Kasumi-1 (cell line): ENCODE measurements around the gene KLK6.

Experiments
- DNase-seq, 2 experiments: peaks; one replicate each; lab custom pipeline; 2025; lab: John Stamatoyannopoulos, UW

Gene KLK6

DNA sequence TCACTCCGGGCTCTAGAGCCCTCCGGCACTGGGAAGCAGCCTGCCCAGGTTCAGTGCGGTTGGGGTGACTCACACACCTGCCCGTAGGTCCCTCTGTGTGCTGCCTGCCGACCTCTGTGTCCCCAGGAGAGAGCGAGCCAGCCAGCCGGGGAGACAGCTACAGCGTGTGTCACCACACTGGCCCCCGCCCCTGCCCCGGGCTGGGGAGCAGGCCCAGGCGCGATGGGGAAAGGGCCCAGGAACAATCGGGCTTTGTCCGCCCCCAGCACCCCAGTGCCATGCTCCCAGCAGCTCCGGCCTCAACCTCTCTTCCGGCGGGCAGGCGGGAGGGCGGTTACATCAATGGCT, at the start of gene KLK6:
Gene KLK6 (minus strand): TSS at position 179 of the 348 bp plus-strand sequence. CDS start 1,487 bp downstream, outside the sequence.
- no peak for DNase-seq

DNA sequence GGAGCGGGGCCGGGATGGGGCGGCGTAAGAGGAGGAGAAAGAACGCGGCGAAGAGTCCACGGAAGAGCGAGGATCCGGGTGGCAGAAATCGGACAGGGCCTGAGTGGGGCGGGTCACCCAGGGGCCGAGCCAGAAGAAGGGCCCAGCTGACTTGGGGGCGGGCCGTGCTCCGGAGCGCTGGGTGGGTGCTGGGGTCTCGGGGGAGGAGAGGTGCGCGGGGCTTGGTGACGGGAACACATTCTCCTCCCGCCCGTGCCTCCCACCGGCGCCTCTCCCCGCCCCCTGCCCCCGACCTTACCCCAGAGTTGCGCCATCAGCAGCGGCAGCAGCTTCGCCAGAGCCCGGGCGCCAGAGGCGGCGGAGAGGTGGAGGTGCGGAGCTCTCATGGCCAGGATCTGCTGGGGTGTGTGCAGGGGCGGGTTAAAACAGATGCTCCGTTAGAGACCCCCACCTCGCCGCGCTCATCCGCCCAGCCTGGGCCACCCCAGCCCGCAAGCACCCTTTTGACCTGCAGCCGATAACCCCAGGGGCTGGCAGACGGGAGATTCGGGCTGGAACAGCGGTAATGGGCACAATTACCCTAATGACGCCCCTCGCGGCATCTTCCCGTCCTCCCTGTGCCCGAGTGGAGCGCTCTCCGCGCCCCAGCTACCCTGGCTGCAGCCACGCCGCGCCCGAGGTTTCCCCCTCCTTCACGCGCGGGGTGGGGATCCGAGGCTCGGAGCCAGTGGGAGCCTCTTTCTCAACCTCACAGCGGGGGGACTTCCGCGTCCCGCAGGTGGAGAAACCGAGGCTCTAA, 49.6 kb upstream of the KLK6 start:
- no peak for DNase-seq

DNA sequence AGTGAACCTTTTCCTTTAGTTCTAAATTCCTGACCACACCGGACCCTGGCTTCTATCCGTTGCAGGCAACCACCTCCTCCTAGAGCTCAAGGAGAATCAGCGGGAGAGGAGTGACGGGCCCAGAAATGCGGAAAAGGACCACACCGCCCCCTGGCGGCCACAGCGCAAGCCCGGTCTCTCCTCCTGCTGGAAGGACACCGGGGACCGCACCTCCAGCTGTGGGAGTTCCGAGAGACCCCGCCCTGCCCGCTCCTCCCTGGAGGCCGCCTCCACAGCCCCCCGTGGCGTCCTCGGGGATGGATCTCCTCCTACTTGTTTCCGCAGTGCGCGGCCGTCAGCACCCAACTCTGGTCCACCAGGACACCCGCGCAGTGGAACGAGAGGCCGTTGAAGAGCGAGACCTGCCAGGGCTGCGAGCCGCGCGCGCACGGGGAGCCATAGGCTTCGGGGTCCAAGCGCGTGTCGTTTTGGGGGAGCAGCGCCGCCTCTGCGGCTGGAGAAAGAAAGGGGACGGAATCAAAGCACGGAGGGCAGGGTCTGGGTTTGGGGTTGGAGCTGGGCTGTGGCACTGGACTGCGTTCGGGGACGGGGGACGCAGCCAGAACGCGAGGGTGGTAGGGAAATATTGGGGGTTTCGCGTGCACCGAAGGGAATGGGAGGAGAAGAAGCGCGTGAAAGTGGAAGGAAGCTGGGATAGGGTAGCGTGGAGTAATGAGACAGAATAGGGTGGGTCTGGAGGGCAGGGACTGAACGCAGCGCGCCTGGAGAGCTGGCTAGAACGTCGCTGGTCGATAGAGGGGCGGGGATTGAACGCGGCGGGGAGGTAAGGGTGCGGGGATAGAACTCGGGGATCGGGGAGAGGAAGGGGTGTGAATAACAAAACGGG, 47.6 kb upstream of the KLK6 start:
- peak; percentile 35 to 43 for DNase-seq

DNA sequence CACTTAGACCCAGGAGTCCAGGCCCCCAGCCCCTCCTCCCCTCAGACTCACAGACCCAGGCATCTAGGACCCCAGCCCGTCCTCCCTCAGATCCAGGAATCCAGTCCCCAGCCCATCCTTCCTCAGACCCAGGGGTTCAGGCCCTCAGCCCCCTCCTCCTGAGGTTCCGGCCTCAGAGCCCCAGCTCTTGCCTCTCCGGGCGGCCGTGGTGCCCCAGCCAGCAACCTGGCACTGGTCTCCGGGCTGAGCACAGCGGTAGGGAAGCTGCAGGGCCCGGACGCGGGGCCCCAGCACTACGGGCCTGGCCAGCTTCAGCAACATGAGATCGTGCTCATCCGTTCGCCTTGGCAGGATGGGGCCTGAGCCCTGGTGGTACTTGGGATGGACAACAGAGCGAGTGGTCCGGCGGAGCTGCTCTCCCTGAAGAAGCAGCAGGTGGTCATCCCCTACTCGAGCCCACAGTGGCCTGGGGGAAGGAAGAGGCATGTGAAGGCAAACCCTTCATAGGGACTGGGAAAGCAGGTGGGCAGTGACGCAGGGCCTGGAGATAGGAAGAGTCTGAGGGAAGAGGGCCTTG, 46.4 kb upstream of the KLK6 start:
- DNase-seq, result no peak

DNA sequence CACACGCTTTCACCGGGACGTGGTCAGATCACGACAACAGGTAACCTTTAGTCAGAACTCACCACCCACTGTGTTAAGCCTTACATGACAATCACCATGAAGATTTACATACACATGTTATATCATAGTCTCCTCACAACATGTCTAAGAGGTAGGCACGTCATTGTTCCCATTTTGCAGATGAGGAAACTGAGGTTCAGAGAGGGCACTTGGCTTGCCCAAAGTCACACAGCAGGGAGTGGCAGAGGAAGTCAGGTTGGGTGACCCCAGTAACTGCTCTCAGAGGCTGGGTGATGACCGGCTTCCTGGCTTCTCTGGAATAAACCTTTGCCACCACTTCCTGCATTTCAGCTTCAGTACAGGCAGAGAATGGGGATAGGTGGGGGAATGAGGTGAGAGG, 44.9 kb upstream of the KLK6 start:
- DNase-seq, result no peak

DNA sequence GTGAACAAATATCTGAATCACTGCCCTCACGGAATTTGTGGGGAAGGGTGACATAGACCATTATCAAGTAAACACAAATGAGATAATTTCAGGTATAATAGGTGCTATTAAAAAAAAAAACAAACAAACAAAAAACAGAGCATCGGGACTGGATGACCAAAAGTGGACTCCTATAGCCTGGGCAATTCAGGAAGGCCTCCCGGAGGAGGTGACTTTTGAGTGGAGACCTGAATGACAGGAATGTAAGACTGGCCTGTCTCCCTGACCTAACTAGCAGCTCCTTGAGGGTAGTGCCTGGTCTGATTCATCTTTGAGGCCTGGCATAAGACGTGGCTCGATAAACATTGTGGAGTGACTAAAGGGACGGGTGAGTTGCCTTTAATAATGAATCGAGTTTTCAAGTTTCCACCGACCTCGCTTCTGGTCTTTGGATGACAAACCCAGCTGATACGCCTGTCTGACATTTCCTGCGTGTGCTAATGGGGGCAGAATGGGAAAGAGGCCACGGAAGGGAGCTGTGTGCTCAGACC, 43.3 kb upstream of the KLK6 start:
- DNase-seq, result no peak

DNA sequence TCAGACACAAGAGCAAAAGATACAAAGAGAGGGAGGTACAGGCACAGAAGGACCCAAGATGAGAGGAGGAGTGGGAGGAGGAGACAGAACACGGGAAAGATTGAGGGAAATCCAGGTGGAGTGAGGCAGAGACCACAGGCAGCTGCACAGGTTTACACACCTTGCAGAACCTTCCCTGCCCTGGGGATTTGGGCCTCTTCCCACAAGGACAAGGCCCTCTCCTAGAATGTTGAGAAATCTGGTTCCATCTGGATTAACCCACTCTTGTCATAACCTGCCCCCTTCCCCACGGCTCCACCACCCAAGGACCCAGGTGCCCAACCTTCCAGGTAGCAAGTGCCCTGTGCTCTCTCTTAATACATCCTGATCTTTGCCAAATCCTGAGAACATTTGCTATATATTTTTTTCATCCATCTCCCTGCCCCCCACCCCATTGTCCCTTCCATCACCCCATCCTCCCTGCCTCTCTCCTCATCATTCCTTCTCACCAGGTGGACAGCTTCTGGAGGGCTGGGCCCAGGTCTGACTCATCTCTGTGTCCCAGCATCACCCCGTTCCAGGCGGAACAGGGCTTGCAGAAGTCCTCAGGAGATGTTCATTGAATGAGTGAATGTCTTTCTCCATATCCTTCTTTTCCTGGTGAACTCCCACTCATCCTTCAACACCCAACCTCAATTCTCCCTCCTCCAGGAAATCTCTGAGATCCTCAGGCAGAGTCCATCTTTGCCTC, 40.8 kb upstream of the KLK6 start:
- DNase-seq, result no peak

DNA sequence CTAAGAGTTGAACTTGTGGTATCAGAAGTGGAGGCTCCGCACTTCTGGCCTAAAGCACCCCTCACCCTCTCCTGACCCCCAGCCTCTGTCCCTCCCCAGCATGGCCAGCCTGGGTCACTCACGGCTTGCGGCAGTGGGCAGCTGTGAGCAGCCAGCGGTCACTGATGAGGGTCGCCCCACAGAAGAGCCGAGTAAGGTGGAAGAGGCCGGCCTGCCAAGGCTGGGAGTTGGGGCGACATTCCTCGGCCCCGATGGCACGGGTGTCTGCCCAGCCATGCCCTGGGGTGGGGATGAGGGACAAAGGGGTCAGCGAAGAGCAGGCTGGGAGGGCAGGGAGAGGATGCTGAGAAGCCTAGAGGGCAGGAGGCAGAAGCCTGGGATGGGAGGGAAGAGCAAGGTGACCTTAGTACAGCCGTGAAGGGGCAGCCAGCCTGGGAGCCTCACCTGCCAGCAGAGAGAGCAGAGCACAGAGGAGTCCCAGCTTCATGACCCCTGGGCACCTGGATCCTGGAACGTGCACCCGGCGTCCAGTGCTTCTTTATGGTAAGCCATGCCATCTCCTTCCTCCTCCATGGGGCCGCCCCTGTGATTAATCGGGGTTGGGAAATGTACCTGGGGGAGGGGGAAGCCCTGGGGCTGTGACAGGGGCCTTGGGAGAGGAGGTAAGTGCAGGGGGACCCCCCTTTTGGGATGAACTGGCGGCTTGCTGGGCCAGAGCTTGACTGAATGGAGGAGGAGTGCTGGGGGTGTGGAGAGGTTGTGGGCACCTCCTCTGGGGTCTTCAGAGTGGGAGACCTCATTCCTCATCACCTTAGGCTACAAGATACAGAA, 39.9 kb upstream of the KLK6 start:
- no peak for DNase-seq

DNA sequence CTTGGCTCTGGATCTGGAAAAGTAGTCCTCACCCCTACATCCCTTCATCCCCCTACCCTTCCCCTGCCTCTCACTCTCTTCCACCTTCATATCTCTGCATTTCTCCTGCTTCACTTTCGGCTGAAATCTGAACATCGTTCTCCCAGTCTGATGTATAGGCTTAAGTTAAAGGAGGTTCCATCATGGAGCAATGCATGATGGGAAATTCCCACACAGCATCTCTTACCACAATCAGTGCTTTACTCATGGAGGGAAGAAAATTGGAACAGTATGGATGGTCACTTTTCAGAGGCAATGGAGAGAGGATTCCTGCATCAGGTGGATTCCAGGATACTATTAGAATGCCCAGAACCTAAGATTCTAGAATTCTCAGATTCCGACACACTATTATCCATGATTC, 38.1 kb upstream of the KLK6 start:
- DNase-seq, result no peak

DNA sequence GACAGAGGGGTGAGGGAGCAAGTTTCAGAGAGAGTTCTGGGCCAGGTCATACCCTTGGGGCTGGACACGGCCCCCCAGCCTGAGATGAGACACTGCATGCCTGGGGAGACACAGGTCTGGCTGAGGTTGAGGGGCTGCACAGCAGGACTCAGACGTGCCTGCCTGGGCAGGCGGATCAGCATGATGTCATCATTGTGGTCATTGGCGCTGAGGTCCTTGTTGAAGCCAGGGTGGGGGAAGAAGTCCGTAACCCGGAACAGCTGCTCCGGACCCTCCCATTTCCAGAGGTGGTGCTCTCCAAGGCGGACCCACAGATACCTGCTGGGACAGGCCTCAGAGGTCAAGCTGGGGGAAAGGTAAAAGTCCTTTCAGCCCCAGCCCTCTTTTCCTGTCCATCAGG, 37.0 kb upstream of the KLK6 start:
- no peak for DNase-seq

DNA sequence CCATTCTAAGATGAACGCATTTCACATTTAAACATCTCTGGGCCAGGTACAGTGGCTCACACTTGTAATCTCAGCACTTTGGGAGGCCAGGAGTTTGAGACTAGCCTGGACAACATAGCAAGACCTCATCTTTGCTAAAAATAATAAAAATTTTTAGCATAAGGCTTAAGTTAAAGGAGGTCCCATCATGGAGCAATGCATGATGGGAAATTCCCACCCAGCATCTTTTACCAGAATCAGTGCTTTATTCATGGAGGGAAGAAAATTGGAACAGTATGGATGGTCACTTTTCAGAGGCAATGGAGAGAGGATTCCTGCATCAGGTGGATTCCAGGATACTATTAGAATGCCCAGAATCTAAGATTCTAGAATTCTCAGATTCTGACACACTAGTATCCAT, 35.9 kb upstream of the KLK6 start:
- no peak for DNase-seq

DNA sequence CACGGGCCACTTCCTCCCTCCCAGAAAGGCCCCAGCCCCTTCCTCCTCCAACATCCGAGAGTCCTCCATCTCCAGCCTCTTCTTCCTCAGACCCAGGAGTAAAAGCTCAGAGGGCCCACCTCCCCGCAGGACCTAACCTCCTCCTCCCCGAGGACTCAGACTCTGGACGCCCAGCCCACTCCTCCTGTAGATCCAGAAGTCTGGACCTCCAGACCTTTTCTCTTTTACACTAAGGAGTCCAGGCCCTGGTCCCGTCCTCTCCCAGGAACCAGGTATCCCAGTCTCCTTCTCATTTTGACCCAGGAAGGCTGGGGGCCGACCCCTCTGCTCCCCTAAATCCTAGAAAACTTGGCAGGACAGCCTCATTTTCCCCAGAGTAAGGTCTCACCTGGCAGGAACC, 33.9 kb upstream of the KLK6 start:
- DNase-seq, result no peak

DNA sequence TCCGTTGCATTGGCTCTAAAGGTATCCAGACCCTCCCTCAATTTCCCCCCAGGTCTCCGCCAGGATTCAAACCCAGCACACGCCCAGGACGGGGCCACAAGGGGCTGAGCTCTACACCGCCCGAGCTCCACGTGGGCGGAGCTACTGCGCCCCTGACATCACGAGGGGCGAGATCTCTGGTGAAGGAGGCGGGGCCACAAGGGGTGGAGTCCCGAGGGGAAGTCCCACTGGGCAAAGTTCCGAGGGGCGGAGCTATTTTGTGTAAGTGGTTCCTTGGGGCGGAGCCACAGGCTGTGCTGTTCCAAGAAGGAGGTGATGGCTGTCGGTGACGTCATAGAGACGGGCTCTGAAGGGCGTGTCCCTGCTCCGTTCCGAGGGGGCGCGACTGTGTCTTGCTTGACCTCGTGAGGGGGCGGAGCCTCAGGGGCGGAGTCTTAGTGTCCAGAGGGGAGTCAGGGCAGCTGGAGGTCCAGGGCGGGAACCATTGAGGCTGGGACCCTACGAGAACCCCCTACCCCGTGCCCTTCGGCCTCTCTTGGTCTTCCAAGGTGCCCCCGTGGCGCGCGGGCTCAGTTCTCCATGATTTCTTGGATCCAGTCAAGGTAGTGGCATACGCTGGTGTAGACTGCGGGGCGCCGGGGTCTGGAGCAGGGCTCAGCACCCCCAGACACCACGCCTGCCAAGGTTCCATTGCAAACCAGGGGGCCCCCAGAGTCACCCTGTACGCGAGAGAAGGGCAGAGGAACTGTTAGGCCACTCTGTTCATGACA, 33.3 kb upstream of the KLK6 start:
- no peak for DNase-seq

DNA sequence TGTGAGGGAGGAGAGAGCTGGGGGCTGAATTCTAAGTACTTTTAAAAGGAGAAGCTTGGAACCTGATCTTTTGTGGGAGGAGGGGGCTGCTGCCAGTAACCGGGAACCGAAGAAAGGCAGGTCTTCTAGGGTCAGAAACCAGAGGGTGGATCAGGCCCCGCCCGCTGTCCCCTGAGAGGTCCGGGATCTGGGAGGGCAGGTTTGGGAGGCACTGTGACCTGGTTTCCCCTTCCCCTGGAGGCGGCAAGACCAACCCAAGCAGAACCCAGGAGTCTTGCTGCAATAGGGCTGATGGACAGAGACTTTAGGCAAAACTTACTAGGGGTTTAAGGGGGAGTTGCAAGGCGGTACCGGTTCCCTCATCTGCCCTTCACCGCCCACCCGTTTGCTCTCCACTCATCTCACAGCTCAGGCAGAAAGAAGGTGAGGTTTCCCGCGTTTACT, 32.7 kb upstream of the KLK6 start:
- DNase-seq, result no peak

DNA sequence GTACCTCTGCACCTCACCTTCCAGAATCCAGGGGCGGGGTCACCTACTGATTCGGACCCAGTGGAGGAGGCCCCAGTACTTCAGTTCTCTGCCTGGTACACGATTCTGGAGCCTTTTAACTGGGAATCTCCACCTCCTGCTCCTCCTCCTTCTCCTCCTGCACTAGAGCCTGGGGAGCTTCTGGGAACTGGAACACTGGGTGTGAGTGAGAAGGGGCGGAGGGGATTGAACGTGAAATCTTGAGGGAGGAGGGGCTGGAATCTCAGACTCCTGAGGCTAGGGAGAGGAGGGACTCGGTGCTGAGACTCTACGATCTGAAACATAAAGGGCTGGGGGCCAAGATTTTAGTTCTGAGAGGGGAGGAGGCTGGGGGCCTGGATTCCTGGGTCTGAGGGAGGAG, 32.1 kb upstream of the KLK6 start, which contains the start of gene KLK8:
Gene KLK8 (minus strand): TSS at position 90 of the 400 bp plus-strand sequence. CDS start 437 bp downstream, outside the sequence.
- no peak for DNase-seq

DNA sequence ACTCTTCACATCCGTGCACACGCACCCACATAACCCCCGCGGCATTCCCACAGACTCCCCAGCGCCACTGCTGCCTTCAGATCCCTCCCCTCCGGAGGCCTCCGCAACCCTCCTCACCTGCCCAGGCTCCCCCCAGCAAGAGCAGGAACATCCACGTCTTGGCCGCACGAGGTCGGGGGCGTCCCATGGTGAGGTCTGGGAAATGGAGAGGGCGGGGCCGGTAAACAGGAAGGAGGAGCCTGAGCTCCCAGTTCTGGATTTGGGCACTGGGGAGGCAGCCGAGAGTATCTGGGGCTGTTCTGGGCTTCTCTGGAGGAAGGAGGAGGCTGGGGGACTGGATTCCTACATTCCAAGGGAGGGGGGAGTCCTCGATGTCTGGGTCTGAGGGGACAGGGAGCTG, 31.6 kb upstream of the KLK6 start:
- no peak for DNase-seq

DNA sequence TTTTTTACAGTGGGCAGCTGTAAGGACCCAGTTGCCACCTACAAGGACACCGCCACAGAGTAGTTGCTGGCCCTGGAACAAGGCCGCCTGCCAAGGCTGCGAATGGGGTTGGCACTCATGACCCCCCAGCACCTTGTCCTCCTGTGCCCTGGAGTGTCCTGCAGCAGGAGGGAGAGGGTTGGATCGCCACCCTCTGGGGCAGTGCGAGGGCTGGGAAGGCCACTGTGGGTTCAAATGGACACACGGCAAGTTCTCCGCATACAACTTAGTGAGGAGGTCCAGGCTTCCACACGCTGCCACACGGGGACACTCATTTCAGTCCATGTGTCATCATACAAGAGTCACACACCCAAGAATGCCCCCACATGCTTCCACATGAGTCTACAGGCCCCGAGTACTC, 31.0 kb upstream of the KLK6 start:
- no peak for DNase-seq

DNA sequence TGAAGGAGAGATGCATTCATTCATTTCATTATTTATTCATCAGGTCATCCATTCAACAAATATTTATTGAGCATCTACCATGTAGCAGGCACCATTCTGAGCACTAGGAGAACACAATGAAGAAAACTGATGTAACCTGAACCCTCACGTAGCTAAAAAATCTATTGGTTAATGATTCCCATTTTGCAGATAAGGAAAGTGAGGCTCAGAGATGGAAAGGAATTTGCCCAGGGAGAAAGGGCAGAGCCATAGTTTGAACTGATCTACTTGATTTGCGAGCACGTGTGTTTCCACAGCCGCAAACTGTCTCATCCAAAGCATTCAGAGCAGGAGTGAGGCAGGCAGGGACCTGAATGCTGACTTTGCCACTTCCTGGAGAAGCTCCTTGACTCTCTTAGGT, 29.3 kb upstream of the KLK6 start:
- DNase-seq, result no peak

DNA sequence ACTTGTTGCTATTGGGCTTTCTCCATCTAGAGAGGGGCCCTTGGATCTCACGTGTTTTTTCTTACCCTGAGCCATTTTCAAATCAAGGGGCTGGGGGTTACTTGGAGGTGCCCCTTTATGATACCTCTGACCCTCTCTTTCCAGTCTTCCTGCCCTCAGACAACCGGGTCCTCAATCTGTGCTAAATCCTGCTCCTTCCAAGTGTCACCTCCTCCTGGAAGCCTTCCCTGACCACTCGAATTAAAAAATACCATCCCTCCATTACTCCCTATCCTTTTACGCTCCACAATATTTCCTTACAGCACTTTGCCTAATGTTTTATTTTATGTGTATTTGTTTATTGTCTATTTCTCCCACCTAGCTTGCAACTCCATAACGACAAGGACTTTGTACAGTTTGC, 28.7 kb upstream of the KLK6 start:
- DNase-seq, result no peak

DNA sequence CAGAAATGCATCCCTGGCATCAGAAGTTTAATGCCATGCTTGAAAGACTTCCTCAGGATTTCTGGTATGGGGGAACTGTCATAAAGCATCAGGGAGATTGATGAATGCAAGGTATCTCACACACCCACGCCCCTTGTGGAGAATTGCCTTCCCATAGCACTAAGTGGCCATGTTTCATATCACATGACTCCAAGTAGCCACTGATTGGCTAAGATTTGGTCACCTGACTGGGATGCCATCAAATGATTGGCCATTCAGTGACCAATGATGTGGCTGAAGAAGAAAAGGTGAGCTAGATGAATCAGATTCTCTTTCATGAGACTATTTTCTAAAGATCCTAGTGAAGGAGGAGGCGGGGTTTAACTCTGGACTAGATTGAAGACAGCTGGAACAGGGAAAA, 24.7 kb upstream of the KLK6 start:
- DNase-seq, result no peak
